ENCODE measurements around the gene HTT.

- TF ChIP-seq CTCF (IDR thresholded peaks at IDR 0.05) (no peak), POLR2A (IDR thresholded peaks at IDR 0.05) (no peak), POLR2AphosphoS5 (IDR thresholded peaks at IDR 0.05) (no peak), EP300 (IDR thresholded peaks at IDR 0.05) (no peak)
These were observed 164.2 kb downstream of the HTT start for GRCh38 chr4:3238721-3239120.

All from suprapubic skin (tissue), 4 donors.